GM12874 (cell line): Measurements from ENCODE around the gene CHSY1.

Experiments used
- CTCF ChIP-seq: IDR thresholded peaks from 2 replicates; pipeline ENCODE4 v1.5.1; 2011; ENCODE audit warnings: low read depth, mild to moderate bottlenecking, control low read depth, low read length, moderate library complexity; ENCODE audit not compliant: insufficient read depth

Gene CHSY1

GRCh38 chr15:101159936-101160815, 91.7 kb downstream of the CHSY1 start:
- no peak for TF ChIP-seq CTCF

- TF ChIP-seq CTCF = no peak
Observed at GRCh38 chr15:101159096-101159935, 92.5 kb downstream of the CHSY1 start.

- TF ChIP-seq CTCF = no peak
Observed at GRCh38 chr15:101158166-101159095, 93.4 kb downstream of the CHSY1 start.

GRCh38 chr15:101157721-101158120, 94.1 kb downstream of the CHSY1 start:
- no peak for TF ChIP-seq CTCF

- no peak for TF ChIP-seq CTCF
Observed at GRCh38 chr15:101156509-101157159, 95.2 kb downstream of the CHSY1 start.

GRCh38 chr15:101156061-101156460, 95.8 kb downstream of the CHSY1 start:
- no peak for TF ChIP-seq CTCF
